HFFc6 (cell line): Measurements from ENCODE around the gene GTPBP4. TPM values are rescaled to one million over a fixed set of nuclear protein-coding genes. Genes with fewer than 3 reads are reported as not detected.

Experiments used
- DNase-seq: peaks from one replicate; pipeline ENCODE4 v3.0.0-alpha.2; 2018
- H3K27ac Mint-ChIP-seq: 2 replicates; pipeline ENCODE4 v1.8.0; 2020; ENCODE audit warnings: mild to moderate bottlenecking, mixed read lengths
- H3K27me3 Mint-ChIP-seq: 2 replicates; pipeline ENCODE4 v1.8.0; 2021; ENCODE audit warnings: mild to moderate bottlenecking, moderate library complexity, mixed read lengths; ENCODE audit not compliant: insufficient read depth
- H3K36me3 Mint-ChIP-seq: 2 replicates; pipeline ENCODE4 v1.8.0; 2021; ENCODE audit warnings: low read depth, mixed read lengths
- H3K4me1 Mint-ChIP-seq: 2 replicates; pipeline ENCODE4 v1.8.0; 2020; ENCODE audit warnings: low read depth, mixed read lengths
- H3K4me3 Mint-ChIP-seq: 2 replicates; pipeline ENCODE4 v1.8.0; 2020; ENCODE audit warnings: mild to moderate bottlenecking, moderate library complexity, mixed read lengths
- H3K9me3 Mint-ChIP-seq: 2 replicates; pipeline ENCODE4 v1.8.0; 2020; ENCODE audit warnings: mild to moderate bottlenecking, mixed read lengths
- total RNA-seq, 6 experiments: library from RNA; stranded (reverse); fragmentation: NEBNext Ultra II Directional; extraction: Animal tissue kit (Norgen Biotek cat#: 25700); gene quantifications; 2 replicates in 1 of 6; 3 replicates in 5 of 6; pipeline ENCODE4 v1.2.3, GENCODE V29; 2021
- TF ChIP-seq, protein P1 (sequence below): fragments of 200-600 bp; sonication (generic); IDR thresholded peaks from 2 replicates; pipeline ENCODE4 v1.5.0; 2021; ENCODE audit warnings: antibody characterized with exemption, mild to moderate bottlenecking

Gene GTPBP4
- total RNA-seq, 6 experiments from 2014 or later, result 60.2 to 80.3 (median 68.3) TPM

DNA sequence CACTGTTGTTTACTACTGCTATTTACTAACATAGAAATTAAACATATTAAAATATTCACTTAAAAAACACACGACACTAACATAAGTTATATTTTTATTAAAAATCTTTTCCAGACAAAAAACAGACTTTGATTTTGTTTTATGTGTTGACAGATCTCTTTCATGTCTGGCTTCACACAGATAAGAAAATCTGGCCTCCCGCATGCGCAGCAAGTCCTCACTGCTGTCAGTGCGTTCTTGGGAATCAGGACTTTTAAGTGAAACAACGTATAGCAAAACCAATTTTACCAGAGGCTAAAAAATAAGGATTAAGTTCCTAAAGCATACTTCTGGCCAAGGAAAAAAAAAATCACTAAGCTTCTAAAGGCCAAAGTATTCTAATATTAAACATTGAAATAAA is 61.9 kb downstream of the GTPBP4 start:
- TF ChIP-seq, protein P1, sequence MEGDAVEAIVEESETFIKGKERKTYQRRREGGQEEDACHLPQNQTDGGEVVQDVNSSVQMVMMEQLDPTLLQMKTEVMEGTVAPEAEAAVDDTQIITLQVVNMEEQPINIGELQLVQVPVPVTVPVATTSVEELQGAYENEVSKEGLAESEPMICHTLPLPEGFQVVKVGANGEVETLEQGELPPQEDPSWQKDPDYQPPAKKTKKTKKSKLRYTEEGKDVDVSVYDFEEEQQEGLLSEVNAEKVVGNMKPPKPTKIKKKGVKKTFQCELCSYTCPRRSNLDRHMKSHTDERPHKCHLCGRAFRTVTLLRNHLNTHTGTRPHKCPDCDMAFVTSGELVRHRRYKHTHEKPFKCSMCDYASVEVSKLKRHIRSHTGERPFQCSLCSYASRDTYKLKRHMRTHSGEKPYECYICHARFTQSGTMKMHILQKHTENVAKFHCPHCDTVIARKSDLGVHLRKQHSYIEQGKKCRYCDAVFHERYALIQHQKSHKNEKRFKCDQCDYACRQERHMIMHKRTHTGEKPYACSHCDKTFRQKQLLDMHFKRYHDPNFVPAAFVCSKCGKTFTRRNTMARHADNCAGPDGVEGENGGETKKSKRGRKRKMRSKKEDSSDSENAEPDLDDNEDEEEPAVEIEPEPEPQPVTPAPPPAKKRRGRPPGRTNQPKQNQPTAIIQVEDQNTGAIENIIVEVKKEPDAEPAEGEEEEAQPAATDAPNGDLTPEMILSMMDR, result no peak
- Mint-ChIP-seq H3K27ac (peak overlapping the region; percentile 99), H3K4me1 (peaks cover 57% of the 10 kb centered on the region), H3K4me3 (peak overlapping the region; percentile 96), H3K9me3 (no peaks in the 10 kb centered on the region), H3K36me3 (peaks cover 21% of the 10 kb centered on the region), H3K27me3 (peaks cover 2% of the 10 kb centered on the region)
- DNase-seq, result no peak

DNA sequence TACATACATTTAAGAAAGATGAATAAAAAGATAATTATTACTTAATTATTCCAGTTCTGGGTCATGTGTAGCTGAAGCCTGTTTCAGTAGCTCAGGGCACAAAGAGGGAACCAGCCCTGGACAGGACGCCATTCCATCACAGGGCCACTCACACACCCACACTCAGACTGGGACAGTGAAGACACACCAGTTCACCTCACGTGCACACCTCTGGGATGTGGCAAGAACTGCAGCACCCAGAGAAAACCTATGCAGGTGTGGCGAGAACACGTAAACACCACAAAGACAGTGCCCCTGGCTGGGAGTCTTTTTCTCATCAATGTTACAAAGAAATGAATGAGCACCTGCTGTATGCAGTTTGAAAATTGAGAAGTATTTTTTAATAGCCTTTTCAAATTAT is 62.3 kb downstream of the GTPBP4 start:
- H3K9me3 Mint-ChIP-seq, result no peaks in the 10 kb centered on the region
- peaks cover 21% of the 10 kb centered on the region for H3K36me3 Mint-ChIP-seq

DNA sequence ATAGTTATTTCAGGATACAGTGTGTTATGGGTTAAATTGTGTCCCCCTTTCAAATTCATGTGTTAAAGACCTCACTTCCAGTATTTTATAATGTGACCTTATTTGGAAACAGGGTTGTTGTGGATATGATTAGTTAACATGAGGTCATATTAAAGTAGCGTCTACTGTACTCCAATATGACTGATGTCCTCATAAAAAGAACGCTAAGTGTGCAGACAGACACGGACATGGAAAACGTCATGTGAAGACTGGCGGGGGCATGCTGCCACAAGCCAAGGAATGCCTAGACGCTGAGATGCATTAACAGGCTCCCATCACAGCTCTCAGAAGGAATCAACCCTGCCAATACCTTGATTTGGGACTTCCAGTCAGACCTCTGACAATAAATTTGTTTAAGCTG is 66.5 kb downstream of the GTPBP4 start:
- peak overlapping the region; percentile 61; the same call in 1 of the 2 replicates for H3K27ac Mint-ChIP-seq
- TF ChIP-seq, protein P1, result no peak
- no peaks in the 10 kb centered on the region for H3K9me3 Mint-ChIP-seq
- no peaks in the 10 kb centered on the region; the same call in 1 of the 2 replicates for H3K27me3 Mint-ChIP-seq
- H3K4me1 Mint-ChIP-seq, result peaks cover 59% of the 10 kb centered on the region
- peak overlapping the region; percentile 99 for H3K4me3 Mint-ChIP-seq
- H3K36me3 Mint-ChIP-seq, result peaks cover 11% of the 10 kb centered on the region; the same call in 1 of the 2 replicates
- no peak for DNase-seq

More for the DNA sequence above, 62.3 kb downstream of the GTPBP4 start:
- Mint-ChIP-seq H3K27ac (peak overlapping the region; percentile 99; the same call in 1 of the 2 replicates), H3K4me3 (peak overlapping the region; percentile 96), H3K4me1 (peaks cover 57% of the 10 kb centered on the region), H3K27me3 (peaks cover 2% of the 10 kb centered on the region; the same call in 1 of the 2 replicates)
- no peak for DNase-seq
- TF ChIP-seq, protein P1, result no peak

DNA sequence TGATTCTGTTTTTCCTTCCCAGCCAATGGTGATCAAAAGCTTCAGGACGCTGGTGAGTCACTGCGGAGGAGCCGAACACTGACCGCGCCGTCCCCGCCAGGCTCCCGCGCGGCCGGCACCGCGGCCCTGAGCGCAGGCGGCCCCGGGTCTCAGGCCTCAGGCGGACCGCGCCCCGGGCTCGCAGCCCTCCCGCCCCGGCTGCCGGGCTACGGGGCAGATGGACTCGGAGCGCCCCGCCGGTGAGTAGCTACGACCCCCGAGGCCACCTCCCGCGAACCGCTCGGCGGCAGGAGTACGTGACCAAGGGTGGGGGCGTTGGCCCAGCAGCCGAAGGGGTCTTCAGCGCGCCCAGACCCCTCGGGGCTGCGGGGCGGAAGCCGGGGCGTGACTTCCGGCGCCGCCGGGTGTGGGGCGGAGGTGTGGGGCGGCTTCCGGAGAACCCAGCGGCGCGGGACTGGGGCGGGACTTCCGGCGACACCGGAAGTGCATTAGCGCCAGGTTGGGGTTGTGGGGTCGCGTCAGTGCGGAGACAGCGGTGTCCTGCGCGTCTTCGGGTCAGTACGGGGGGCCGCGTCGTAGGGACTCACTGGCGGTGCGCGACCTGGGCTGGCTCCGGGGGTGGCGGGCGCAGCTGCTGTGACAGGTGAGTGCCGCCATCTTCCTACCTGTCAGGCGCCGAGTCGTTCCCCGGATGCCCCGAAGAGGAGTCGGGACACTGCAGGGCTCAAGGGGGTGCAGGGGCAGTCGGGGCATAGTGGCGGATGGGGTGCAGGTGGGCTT is 68.3 kb downstream of the GTPBP4 start, which contains the start of gene WDR37:
Gene WDR37 (plus strand): TSS at position 60 of the 780 bp plus-strand sequence. CDS start 15,771 bp downstream, outside the sequence.
- peaks cover 62% of the 10 kb centered on the region for H3K4me1 Mint-ChIP-seq
- peak within 1 kb of the TSS; percentile 98 for H3K27ac Mint-ChIP-seq
- TF ChIP-seq, protein P1, result no peak

DNA sequence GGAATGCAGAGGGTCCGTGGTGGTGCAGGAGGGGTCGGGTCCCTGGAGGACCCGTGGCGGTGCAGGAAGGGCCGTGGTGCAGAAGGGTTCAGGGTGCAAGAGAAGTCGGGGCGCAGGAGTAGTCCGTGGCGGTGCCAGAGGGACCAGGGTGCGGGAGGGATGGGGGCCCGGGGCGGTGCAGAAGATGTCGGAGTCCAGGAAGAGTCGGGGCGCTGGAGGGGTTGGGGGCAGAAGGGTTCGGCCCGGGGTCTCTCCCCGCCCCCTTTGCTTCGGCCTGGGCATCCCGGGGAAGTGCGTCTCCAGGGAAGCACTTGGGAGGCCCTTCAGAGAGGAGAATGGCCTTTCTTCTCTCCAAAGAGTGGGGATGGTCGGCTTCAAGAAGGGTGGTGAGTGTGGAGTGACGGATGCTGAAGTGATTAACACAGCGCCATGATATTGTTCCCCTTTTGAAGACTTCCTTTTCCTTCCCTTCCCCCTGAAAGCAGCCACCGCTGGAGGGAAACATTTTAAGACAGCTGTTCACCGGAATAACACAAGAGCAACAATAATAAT is 68.9 kb downstream of the GTPBP4 start:
- DNase-seq, result no peak
- Mint-ChIP-seq H3K36me3 (peaks cover 20% of the 10 kb centered on the region), H3K9me3 (no peaks in the 10 kb centered on the region), H3K4me1 (peaks cover 65% of the 10 kb centered on the region), H3K27me3 (no peaks in the 10 kb centered on the region; the same call in 1 of the 2 replicates), H3K4me3 (peak overlapping the region; percentile 88), H3K27ac (peak overlapping the region; percentile 72)
- TF ChIP-seq, protein P1, result no peak

More for the DNA sequence above, 68.3 kb downstream of the GTPBP4 start, which contains the start of gene WDR37:
- peaks cover 20% of the 10 kb centered on the region for H3K36me3 Mint-ChIP-seq
- no peaks in the 10 kb centered on the region for H3K9me3 Mint-ChIP-seq
- DNase-seq, result peak; percentile 87
- peak within 1 kb of the TSS; percentile 99 for H3K4me3 Mint-ChIP-seq
- no peaks in the 10 kb centered on the region; the same call in 1 of the 2 replicates for H3K27me3 Mint-ChIP-seq
